ENCODE data around the gene RNF144A.

RNF144A gene

DNA sequence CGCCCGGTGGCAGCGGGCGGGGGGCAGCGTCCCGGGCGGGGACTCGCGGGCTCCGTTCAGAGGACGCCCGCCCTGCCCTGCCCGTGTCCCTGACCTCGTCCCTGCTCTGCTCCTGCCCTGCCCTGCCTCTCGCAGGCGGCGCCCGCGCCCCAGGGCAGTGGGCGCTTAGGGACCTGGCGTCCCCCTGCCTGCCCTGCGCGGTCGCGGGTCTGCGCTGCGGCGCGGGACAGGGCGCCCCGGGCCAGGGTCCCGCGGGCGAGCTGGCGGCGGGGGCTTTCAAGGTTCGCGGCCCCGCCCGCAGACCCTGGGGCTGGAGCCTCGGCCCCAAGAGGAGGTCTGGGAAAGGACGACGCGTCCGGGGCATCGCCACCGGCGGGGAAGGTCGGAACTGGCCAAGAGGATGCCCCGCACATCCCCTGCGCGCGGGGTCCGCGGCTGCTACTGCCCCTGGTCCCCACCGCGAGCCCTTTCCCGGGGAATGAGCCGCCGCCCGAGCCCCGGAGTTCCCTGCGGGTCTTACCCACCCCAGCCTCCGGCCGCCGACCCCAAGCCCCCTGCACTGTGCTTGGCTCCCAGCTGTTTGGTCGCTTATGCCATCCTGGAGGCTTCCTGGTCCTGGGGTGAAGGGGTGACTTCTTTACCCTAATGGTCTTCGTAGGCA is 679 bp downstream of the RNF144A start:
- TF ChIP-seq GATA2 (IDR thresholded peaks at IDR 0.05; ENCODE audit: low read depth, low read length) (no peak), GATA3 (IDR thresholded peaks at IDR 0.05; ENCODE audit: low read depth, low read length) (no peak)

DNA sequence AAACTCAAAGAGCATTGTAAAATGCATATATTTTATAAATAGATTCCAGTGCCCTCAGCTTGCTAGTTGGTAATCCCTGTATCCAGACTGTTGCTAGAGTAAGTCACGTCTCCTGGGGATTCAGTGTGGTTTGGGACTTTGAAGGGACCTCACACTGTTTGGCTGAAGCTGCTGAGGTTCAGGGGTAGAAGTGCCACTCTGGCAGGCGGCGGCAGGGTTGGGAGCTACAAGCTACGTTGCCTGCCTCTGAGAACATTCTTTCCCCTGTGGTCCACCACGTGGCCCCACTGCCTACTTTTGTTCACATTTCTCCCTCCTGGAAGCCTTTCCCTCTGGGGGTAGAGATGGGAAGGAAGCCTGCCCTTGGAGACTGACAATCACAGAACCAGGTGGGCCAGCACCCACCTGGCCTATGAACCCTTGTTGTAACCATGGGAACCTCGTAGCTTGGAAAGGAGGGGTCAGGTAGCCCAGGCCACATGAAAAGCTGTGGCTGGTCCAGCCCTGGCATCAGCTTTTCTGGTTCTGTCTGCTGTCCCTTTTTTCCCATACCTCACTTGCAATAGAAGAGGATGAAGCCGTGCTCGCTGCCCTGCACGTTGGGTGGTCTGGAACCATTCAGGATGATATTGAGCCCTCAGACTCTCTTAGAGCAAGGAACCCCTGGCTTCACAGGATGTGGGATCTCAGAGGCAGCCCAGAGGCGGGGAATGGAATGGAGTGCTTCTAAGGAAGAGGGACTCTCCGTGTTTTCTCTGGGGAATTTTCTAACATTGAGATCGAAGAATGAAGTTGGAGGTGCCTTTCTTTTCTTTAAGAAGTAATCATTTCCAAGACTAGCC is 2.9 kb downstream of the RNF144A start:
- no peak for TF ChIP-seq GATA3 (IDR thresholded peaks at IDR 0.05; ENCODE audit: low read depth, low read length)
- TF ChIP-seq GATA2 (IDR thresholded peaks at IDR 0.05; ENCODE audit: low read depth, low read length): no peak

DNA sequence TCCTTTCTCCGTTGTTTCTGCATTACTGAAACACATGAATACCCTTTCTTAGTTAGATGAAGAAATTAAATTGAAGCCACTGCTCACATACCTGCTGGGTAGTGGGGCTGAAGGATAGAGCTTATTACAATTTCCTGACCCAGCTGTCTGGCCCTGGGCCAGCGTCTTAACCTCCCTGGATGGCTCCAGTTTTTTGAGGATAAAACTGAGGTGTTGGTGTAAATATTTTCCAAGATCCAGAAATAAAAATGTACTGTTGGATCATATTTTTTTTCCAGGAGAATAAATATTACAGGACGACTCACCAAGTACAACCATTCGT is 3.5 kb downstream of the RNF144A start:
- TF ChIP-seq GATA3 (IDR thresholded peaks at IDR 0.05; ENCODE audit: low read depth, low read length) (no peak), GATA2 (IDR thresholded peaks at IDR 0.05; ENCODE audit: low read depth, low read length) (no peak)

DNA sequence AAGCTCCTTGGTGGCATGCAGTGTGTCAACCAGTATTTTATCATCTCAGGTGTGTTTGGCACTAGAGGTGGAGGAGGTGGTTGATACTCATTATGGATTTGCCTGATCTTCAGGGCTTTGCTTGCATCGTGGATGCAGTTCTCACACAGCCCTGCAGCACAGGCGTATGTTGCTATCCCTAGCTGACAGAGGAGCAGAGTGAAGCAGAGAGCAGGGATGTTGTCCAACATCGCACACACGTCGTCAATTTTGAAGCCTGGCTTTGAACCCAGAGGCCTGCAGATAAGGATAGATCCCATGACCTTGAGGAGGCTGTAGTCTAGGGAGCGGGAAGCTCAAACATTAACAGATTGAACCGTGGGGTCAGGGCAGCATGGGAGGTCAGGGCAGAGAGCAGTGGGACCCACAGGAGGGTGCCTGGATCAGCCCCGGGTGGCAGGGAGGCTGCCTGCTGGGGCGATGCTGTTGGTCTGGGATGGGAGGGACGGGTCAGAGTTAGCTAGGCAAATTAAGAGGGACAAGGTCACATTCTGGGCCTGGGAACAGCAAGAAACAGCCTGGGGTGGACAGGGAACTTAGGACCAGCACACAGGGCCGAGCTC is 4.2 kb downstream of the RNF144A start:
- TF ChIP-seq GATA2 (IDR thresholded peaks at IDR 0.05; ENCODE audit: low read depth, low read length) (no peak), GATA3 (IDR thresholded peaks at IDR 0.05; ENCODE audit: low read depth, low read length) (no peak)

DNA sequence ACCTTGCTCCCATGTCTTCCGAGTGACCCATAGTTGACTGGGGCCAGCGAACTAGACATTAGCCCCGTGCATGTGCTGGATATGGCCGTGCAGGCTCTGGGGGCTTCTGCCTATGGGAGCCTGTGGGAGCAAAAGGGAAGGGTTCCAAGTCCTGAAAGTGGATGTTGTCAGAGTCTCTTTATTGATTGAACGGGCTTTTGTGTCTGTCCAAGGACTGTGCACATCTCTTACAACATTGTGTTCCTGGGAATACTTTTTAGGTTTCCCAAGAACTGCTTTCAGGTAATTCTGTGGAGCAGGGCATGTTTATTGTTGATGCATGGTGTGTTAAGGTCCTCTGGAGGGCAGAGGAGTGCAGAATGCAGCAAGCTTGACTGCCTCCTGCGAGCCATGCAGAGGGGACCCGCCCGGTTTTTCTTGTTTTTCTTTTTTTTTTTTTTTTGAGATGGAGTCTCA is 5.0 kb downstream of the RNF144A start:
- TF ChIP-seq GATA2 (IDR thresholded peaks at IDR 0.05; ENCODE audit: low read depth, low read length): no peak
- no peak for TF ChIP-seq GATA3 (IDR thresholded peaks at IDR 0.05; ENCODE audit: low read depth, low read length)

DNA sequence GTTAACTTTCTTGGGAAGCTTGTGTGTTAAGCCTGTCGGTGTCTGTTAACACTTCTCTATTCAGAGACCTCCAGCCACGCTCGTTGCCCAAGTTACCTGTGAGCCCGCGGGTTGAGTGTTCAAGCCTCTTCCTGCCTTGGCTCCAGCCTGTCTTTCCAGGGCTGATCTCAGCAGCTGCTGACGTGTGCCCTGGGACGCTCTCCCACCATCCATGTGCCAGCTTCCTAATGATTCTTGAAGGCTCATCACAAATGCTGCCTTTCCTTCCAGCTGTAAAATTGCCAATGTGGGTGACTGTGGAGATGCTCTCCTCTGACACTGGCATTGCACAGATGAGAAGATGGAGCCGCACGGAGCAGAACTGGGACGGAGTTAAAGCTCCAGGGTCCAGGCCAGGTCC is 6.1 kb downstream of the RNF144A start:
- TF ChIP-seq GATA3 (IDR thresholded peaks at IDR 0.05; ENCODE audit: low read depth, low read length) (no peak), GATA2 (IDR thresholded peaks at IDR 0.05; ENCODE audit: low read depth, low read length) (no peak)

DNA sequence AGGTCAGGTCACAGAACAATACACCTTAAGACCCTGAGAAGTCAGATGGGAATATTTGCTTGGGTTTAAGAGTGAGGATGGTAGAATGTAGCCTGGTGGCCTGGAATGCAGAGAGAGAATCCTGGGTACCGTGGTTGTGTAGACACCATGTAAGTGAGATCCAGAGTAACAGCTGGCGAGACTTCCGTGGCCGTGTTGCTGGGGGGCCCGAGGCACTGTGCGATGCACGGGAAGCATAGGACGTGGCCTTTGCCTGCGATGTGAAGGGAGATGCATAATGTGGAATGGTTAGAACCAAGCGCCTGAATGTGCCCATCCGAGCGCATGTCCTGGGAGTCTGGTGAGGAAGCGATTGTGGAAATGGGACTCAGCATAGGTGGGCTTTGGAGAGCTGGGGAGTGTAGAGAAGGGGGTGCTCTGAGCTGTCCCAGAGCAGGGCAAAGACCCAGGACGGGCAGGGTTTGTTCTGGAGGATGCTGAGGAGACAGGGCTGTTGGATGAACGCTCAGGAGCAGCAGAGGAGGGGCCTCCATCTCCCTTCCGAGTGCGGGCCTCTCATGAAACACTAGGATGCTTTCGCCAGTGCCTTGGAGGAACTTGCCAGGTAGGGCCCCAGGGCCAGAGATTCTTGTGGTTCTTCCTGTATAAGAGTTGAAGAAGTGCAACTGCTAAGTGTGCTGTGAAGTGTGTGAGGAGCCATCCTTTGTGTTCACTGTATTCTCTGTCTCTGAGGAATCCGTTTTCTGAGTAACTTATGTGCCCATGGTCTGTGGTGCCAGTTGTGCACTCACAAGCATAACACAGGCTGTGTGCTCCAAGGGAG is 7.1 kb downstream of the RNF144A start:
- no peak for TF ChIP-seq GATA2 (IDR thresholded peaks at IDR 0.05; ENCODE audit: low read depth, low read length)
- TF ChIP-seq GATA3 (IDR thresholded peaks at IDR 0.05; ENCODE audit: low read depth, low read length): no peak

DNA sequence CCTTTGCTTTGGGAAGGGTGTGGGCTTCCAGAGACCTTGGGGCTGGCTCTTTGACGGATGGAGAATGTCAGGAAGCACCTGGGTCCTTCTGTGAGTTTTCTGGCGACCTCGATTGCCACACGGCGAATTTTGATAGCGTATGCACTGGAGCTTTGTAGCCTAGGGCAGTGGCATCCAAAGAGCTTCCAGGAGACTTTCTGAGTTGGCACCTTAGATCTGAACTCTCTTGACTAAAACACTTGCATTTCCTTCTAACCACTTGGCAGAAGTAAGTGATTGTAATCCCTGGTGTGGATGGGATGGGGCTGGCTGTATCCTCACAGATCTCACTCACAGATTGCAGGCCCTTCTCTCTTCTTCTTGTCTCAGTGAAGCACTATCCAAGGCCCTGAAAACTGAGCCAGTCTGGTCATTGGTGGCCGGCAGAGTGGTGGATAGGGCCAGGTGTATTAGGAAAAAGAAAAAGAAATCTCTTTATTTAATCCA is 7.8 kb downstream of the RNF144A start:
- TF ChIP-seq GATA3 (IDR thresholded peaks at IDR 0.05; ENCODE audit: low read depth, low read length) (no peak), GATA2 (IDR thresholded peaks at IDR 0.05; ENCODE audit: low read depth, low read length) (peak; percentile 41; the same call in 1 of the 2 replicates)

DNA sequence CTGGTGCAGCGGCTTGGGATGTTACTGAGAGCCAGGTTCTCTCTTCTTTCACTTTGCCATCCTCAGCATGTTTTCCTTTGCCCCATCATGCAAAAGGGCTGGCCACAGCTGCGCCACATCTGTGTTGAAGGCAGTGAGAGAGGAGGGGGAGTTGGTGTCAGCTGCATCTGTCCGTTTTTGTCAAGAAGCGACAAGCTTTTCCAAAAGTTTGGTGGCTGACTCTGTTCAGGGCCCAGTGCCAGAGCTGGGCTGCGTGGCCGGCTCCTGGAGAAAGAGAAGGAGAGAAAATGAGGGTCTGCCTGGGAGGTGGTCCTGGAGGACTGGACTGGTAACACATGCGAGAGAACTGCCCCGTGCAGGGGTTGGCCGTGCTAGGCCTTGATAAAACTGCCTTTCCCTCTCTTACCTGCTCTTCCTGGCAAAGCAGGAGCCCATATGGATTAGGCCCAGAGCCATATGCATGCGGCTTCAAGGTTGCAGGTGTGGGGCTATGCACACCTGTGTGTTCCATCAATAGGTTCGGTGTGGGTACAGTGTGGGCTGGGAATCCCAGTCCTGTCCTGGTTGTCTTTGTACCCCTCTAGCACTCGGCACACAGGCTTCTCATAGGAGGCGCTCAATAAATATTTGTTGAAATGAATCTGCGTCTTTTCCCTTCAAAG is 9.0 kb downstream of the RNF144A start:
- TF ChIP-seq GATA2 (IDR thresholded peaks at IDR 0.05; ENCODE audit: low read depth, low read length) (no peak), GATA3 (IDR thresholded peaks at IDR 0.05; ENCODE audit: low read depth, low read length) (no peak)

DNA sequence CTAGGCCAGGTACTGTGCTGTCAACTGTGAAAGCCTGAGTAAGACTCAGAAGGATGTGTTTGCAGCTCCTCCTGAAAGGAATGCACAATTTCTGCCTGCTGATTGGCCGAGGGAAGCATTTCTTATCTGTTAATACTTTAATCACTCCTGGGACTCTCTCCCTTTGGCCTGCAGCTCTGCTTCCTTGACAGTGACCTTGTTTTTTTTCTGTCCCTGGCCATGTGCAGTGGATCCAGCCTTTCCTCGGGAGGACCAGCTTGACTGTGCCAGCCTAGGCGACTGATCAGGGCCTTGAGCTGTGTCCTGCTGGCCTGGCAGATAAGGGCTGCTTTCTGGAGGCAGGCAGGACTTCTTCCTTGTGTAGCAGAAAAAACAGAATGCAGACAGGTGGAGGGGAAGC is 10.0 kb downstream of the RNF144A start:
- TF ChIP-seq GATA3 (IDR thresholded peaks at IDR 0.05; ENCODE audit: low read depth, low read length): no peak
- TF ChIP-seq GATA2 (IDR thresholded peaks at IDR 0.05; ENCODE audit: low read depth, low read length): peak; percentile 85

DNA sequence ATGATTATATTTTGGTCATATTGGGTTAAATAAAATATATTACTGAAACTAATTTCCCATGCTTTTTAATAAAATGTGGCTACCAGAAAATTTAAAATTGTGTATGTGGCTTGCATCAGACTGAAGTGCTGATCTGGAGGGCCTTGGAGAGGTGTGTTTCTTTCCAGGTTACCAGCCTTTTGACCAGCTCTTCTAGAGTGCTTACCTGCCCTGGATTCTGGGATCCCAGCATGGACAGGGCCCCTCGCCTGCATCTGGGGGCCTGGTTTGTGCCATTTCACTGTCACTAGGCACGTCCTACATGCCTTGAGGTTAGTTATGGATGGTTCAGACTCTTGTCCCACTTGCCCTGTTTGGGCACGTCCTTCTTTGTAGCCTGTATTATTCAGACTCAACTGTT is 10.5 kb downstream of the RNF144A start:
- no peak for TF ChIP-seq GATA3 (IDR thresholded peaks at IDR 0.05; ENCODE audit: low read depth, low read length)
- TF ChIP-seq GATA2 (IDR thresholded peaks at IDR 0.05; ENCODE audit: low read depth, low read length): no peak

DNA sequence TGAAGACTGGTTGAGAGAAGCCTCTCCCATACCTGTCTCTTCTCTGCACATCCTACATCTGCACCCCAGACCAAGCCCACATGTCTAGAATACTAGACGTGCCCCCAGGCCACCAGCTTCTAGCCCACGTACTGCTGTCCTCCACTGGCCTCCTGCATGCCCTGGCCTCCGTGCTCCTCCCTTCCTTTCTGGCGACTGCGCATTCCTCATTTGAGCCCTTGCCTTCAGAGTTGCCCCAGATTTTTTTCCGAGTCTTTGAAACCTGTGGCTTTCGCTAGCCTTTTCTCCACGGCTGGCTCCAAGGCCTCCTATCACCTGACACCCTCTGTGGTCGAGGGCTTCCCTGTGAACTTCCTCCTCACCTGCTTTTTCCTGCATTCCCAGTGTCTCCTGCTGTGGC is 11.2 kb downstream of the RNF144A start:
- TF ChIP-seq GATA2 (IDR thresholded peaks at IDR 0.05; ENCODE audit: low read depth, low read length) (no peak), GATA3 (IDR thresholded peaks at IDR 0.05; ENCODE audit: low read depth, low read length) (no peak)

DNA sequence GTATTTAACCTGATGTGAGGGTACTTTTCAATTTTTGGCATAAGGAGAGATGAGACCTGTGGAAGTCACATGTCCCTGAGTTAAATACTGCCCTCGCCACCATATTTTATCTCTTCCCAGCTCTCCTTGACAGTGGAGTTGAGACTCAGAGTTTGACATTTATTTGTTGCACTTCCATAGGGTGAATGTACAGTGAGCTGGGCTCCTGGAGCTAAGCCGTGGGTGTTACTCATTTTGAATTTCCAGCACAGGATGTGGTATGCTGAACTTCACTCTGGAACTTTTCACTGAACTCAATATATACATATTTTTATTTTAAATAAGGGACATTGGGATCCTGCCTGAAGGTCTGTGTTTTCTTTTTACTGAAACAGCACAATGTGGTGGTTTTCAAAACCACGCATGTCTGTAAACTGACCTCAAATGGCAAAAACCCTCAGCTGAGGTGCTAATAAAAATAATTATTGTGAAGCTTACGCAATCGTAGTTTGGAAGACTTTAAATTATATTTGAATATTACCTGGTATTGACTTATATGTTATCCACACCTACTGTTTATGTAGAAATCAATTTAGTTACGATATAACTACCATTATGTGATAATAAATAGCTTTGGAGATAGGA is 12.1 kb downstream of the RNF144A start:
- TF ChIP-seq GATA3 (IDR thresholded peaks at IDR 0.05; ENCODE audit: low read depth, low read length): no peak
- no peak for TF ChIP-seq GATA2 (IDR thresholded peaks at IDR 0.05; ENCODE audit: low read depth, low read length)
